H9 (cell line): ENCODE data around the gene APOB. TPM values are rescaled to one million over a fixed set of nuclear protein-coding genes. Genes with fewer than 3 reads are reported as not detected.

Experiments used
- DNase-seq: peaks from one replicate; pipeline ENCODE4 v3.0.0-alpha.2; 2017
- H2AFZ ChIP-seq: one replicate; pipeline ENCODE4 v1.6.1; 2013; ENCODE audit warnings: mild to moderate bottlenecking, low read length, control low read depth, moderate library complexity
- H2AK5ac ChIP-seq: 2 replicates; pipeline ENCODE4 v1.6.1; 2013; ENCODE audit warnings: low read length, control low read depth, mixed read lengths; ENCODE audit not compliant: insufficient read length
- H2BK120ac ChIP-seq: one replicate; pipeline ENCODE4 v1.6.1; 2013; ENCODE audit warnings: low read depth, mild to moderate bottlenecking, low read length, control low read depth, inconsistent platforms; ENCODE audit not compliant: poor library complexity, severe bottlenecking
- H2BK12ac ChIP-seq: 2 replicates; pipeline ENCODE4 v1.6.1; 2013; ENCODE audit warnings: low read length, control low read depth, mixed read lengths, low read depth; ENCODE audit not compliant: insufficient read length
- H2BK15ac ChIP-seq: 2 replicates; pipeline ENCODE4 v1.6.1; 2013; ENCODE audit warnings: low read depth, low read length, control low read depth
- H2BK20ac ChIP-seq: one replicate; pipeline ENCODE4 v1.6.1; 2013; ENCODE audit warnings: low read depth, mild to moderate bottlenecking, low read length, control low read depth, inconsistent platforms; ENCODE audit not compliant: poor library complexity, severe bottlenecking
- H2BK5ac ChIP-seq: 2 replicates; pipeline ENCODE4 v1.6.1; 2013; ENCODE audit warnings: low read length, control low read depth, mixed read lengths; ENCODE audit not compliant: insufficient read length
- H3K14ac ChIP-seq: 2 replicates; pipeline ENCODE4 v1.6.1; 2013; ENCODE audit warnings: low read length, control low read depth; ENCODE audit not compliant: insufficient read depth
- H3K18ac ChIP-seq: 2 replicates; pipeline ENCODE4 v1.6.1; 2013; ENCODE audit warnings: low read depth, mild to moderate bottlenecking, mixed read lengths, low read length, control low read depth; ENCODE audit not compliant: insufficient read length
- H3K23ac ChIP-seq: 2 replicates; pipeline ENCODE4 v1.6.1; 2013; ENCODE audit warnings: low read length, control low read depth, mixed read lengths, low read depth; ENCODE audit not compliant: insufficient read length
- H3K23me2 ChIP-seq: 2 replicates; pipeline ENCODE4 v1.6.1; 2013; ENCODE audit warnings: low read depth, mild to moderate bottlenecking, mixed read lengths, low read length, control low read depth; ENCODE audit not compliant: insufficient read length, poor library complexity, severe bottlenecking
- H3K27ac ChIP-seq: 2 replicates; pipeline ENCODE4 v1.5.1; 2013; ENCODE audit warnings: low read length, control low read depth, mixed read lengths, low read depth; ENCODE audit not compliant: insufficient read length
- H3K27me3 ChIP-seq: 2 replicates; pipeline ENCODE4 v1.6.1; 2013; ENCODE audit warnings: low read length, control low read depth, inconsistent platforms; ENCODE audit not compliant: insufficient read depth
- H3K4ac ChIP-seq: 2 replicates; pipeline ENCODE4 v1.6.1; 2013; ENCODE audit warnings: low read depth, mild to moderate bottlenecking, control low read depth, inconsistent platforms, low read length, moderate library complexity
- H3K4me1 ChIP-seq: 2 replicates; pipeline ENCODE4 v1.6.1; 2013; ENCODE audit warnings: low read length, control low read depth, inconsistent platforms; ENCODE audit not compliant: insufficient read depth
- H3K4me2 ChIP-seq: 2 replicates; pipeline ENCODE4 v1.6.1; 2013; ENCODE audit warnings: low read length, control low read depth, mixed read lengths; ENCODE audit not compliant: insufficient read length, insufficient read depth
- H3K56ac ChIP-seq: 2 replicates; pipeline ENCODE4 v1.6.1; 2013; ENCODE audit warnings: low read depth, mild to moderate bottlenecking, mixed read lengths, low read length, control low read depth; ENCODE audit not compliant: insufficient read length
- H3K79me1 ChIP-seq: 2 replicates; pipeline ENCODE4 v1.6.1; 2013; ENCODE audit warnings: low read depth, mild to moderate bottlenecking, moderate library complexity, low read length, control low read depth, inconsistent platforms; ENCODE audit not compliant: insufficient read depth, poor library complexity, severe bottlenecking
- H3K79me2 ChIP-seq: 2 replicates; pipeline ENCODE4 v1.6.1; 2013; ENCODE audit warnings: low read length, control low read depth, inconsistent platforms; ENCODE audit not compliant: insufficient read depth
- H3K9ac ChIP-seq: 2 replicates; pipeline ENCODE4 v1.6.1; 2013; ENCODE audit warnings: low read length, control low read depth, mixed read lengths; ENCODE audit not compliant: insufficient read length; ENCODE audit errors: extremely low read depth
- H3K9me3 ChIP-seq: one replicate; pipeline ENCODE4 v1.6.1; 2013; ENCODE audit warnings: low read depth, low read length, inconsistent platforms; ENCODE audit not compliant: control insufficient read depth
- H3T11ph ChIP-seq: one replicate; pipeline ENCODE4 v1.6.1; 2013; ENCODE audit warnings: mild to moderate bottlenecking, low read length, control low read depth, inconsistent platforms
- H4K20me1 ChIP-seq: one replicate; pipeline ENCODE4 v1.6.1; 2013; ENCODE audit not compliant: control insufficient read depth, insufficient read length, insufficient read depth
- H4K5ac ChIP-seq: 2 replicates; pipeline ENCODE4 v1.6.1; 2013; ENCODE audit warnings: low read depth, mild to moderate bottlenecking, mixed read lengths, low read length, control low read depth; ENCODE audit not compliant: insufficient read length
- H4K8ac ChIP-seq: replicated peaks from 2 replicates; pipeline ENCODE4 v1.6.1; 2013; ENCODE audit warnings: low read length, control low read depth, mixed read lengths, low read depth; ENCODE audit not compliant: insufficient read length
- H4K91ac ChIP-seq: 2 replicates; pipeline ENCODE4 v1.6.1; 2013; ENCODE audit warnings: low read depth, mild to moderate bottlenecking, moderate library complexity, mixed read lengths, low read length, control low read depth; ENCODE audit not compliant: insufficient read length
- H3K27ac Mint-ChIP-seq, 3 experiments: 2 replicates in 2 of 3; 3 replicates in 1 of 3; pipeline ENCODE4 v1.8.0; 2020 to 2021; ENCODE audit warnings: mixed read lengths in 3 of 3, mild to moderate bottlenecking in 1 of 3, moderate library complexity in 1 of 3
- H3K27me3 Mint-ChIP-seq: 2 replicates; pipeline ENCODE4 v1.8.0; 2021; ENCODE audit warnings: low read depth, mild to moderate bottlenecking, moderate library complexity, mixed read lengths
- H3K36me3 Mint-ChIP-seq, 3 experiments: 2 replicates in 2 of 3; 3 replicates in 1 of 3; pipeline ENCODE4 v1.8.0; 2020 to 2021; ENCODE audit warnings: low read depth in 3 of 3, mixed read lengths in 3 of 3; ENCODE audit not compliant: insufficient read depth in 1 of 3
- H3K4me1 Mint-ChIP-seq, 2 experiments: 2 replicates each; pipeline ENCODE4 v1.8.0; 2020; ENCODE audit warnings: mixed read lengths in 2 of 2
- H3K4me3 Mint-ChIP-seq, 2 experiments: 2 replicates in 1 of 2; 3 replicates in 1 of 2; pipeline ENCODE4 v1.8.0; 2020 to 2021; ENCODE audit warnings: mild to moderate bottlenecking in 2 of 2, mixed read lengths in 2 of 2, moderate library complexity in 1 of 2
- H3K9me3 Mint-ChIP-seq, 2 experiments: 2 replicates in 1 of 2; 3 replicates in 1 of 2; pipeline ENCODE4 v1.8.0; 2020; ENCODE audit warnings: mild to moderate bottlenecking in 2 of 2, mixed read lengths in 2 of 2, moderate library complexity in 1 of 2
- WGBS: extraction: QIAGEN DNeasy Blood & Tissue Kit; methylation state at CpG from one replicate; pipeline ENCODE4 v1.1.7; 2013; ENCODE audit warnings: missing lambda C conversion rate, low lambda C conversion rate, mixed read lengths; ENCODE audit not compliant: insufficient read length; ENCODE audit errors: extremely low coverage; 5-methylcytosine and 5-hydroxymethylcytosine counted together
- total RNA-seq: library from RNA; stranded (reverse); gene quantifications from 2 replicates; pipeline ENCODE4 v1.2.1, GENCODE V29; 2021
- TF ChIP-seq, protein P1 (sequence below): fragments of 200-600 bp; sonication (generic); conservative IDR thresholded peaks from 3 replicates; pipeline ENCODE4 v1.8.0; 2021; ENCODE audit warnings: antibody characterized with exemption, mild to moderate bottlenecking

APOB gene
- total RNA-seq, 1 experiment from 2014 or later: 0.26 TPM

DNA sequence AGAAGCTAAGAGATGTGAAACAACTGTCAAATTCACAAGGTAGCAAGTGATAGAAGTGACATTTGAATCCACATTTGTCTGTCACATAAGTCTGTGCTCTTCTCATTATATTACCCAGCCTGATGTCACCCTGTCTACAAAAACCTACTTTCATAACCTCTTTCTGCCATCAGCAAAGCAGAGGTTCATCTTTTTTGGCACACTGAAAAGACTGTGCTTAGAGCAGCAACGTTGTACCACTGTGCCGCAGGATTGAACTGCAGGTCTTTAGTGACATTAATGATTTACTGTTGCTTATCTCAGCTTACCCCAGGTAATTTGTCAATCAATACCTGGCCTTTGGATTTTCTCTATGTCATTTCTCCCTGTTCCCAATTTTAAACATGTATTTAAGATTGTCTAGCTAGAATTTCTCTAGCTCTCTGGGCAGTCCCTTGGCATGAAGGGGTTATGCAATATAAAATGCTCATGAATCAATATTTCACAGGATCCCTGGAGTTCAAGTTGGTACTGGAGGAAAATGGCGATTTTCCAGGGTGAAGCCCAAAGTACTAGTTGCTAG is 48.5 kb upstream of the APOB start:
- no peak overlapping the region for H3K27ac Mint-ChIP-seq
- no peak overlapping the region for H3K4ac ChIP-seq
- H3K56ac ChIP-seq: no peak overlapping the region

More for the DNA sequence above, 48.5 kb upstream of the APOB start:
- H3K14ac ChIP-seq: no peak overlapping the region
- no peak overlapping the region for H3K9ac ChIP-seq
- no peaks in the 10 kb centered on the region for H4K20me1 ChIP-seq
- no peaks in the 10 kb centered on the region for H3K36me3 Mint-ChIP-seq
- peaks cover 6 to 10% of the 10 kb centered on the region in 2 experiments for H3K4me1 Mint-ChIP-seq
- no peak overlapping the region for H2BK120ac ChIP-seq
- no peak overlapping the region for H2BK15ac ChIP-seq
- H2BK12ac ChIP-seq: no peak overlapping the region
- no peak overlapping the region for H3K18ac ChIP-seq
- H3K27me3 ChIP-seq: no peaks in the 10 kb centered on the region
- no peaks in the 10 kb centered on the region for H3K9me3 ChIP-seq
- no peak overlapping the region for H4K91ac ChIP-seq
- TF ChIP-seq, protein P1, sequence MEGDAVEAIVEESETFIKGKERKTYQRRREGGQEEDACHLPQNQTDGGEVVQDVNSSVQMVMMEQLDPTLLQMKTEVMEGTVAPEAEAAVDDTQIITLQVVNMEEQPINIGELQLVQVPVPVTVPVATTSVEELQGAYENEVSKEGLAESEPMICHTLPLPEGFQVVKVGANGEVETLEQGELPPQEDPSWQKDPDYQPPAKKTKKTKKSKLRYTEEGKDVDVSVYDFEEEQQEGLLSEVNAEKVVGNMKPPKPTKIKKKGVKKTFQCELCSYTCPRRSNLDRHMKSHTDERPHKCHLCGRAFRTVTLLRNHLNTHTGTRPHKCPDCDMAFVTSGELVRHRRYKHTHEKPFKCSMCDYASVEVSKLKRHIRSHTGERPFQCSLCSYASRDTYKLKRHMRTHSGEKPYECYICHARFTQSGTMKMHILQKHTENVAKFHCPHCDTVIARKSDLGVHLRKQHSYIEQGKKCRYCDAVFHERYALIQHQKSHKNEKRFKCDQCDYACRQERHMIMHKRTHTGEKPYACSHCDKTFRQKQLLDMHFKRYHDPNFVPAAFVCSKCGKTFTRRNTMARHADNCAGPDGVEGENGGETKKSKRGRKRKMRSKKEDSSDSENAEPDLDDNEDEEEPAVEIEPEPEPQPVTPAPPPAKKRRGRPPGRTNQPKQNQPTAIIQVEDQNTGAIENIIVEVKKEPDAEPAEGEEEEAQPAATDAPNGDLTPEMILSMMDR: no peak
- H3K23ac ChIP-seq: no peak overlapping the region
- no peak overlapping the region for H2AK5ac ChIP-seq
- no peaks in the 10 kb centered on the region for H3K79me2 ChIP-seq
- no peak overlapping the region for H4K5ac ChIP-seq
- H3T11ph ChIP-seq: no peak overlapping the region
- no peak overlapping the region for H3K27ac ChIP-seq
- H2AFZ ChIP-seq: no peak overlapping the region
- H3K23me2 ChIP-seq: no peaks in the 10 kb centered on the region
- no peaks in the 10 kb centered on the region; the same call in 1 of the 2 replicates for H3K4me1 ChIP-seq
- H3K4me2 ChIP-seq: no peak overlapping the region
- WGBS: no CpG with 5 or more reads among the region's 3 CpGs
- no peak overlapping the region for H2BK20ac ChIP-seq
- H2BK5ac ChIP-seq: no peak overlapping the region
- no peaks in the 10 kb centered on the region for H3K27me3 Mint-ChIP-seq
- no peaks in the 10 kb centered on the region for H3K9me3 Mint-ChIP-seq
- no peaks in the 10 kb centered on the region for H3K79me1 ChIP-seq
- DNase-seq: no peak
- H3K4me3 Mint-ChIP-seq: no peak overlapping the region
- H4K8ac ChIP-seq: no peak overlapping the region
